ENCODE data around the gene SOX8. TPM values are rescaled to one million over a fixed set of nuclear protein-coding genes. Genes with fewer than 3 reads are reported as not detected.

Gene SOX8
- total RNA-seq, 1 donor from 2014 or later = 0.15 TPM

DNA sequence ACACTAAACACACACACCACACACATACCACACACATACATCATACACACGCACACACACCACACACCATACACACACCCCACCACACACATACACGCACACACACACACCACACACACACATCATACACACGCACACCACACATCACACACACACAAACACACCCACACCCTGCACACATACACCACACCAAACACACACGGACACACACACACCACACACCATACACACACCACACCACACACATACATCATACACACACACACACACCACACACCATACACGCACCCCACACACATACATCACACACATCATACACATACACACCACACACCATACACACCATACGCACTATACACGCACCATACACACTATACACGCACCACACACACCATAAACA, 3.7 kb upstream of the SOX8 start:
- no peak for DNase-seq (ENCODE audit: low spot score)
- H3K27me3 Mint-ChIP-seq (ENCODE audit: low read depth) = peaks cover 11% of the 10 kb centered on the region
- H3K27ac Mint-ChIP-seq (ENCODE audit: unreplicated experiment) = no peak overlapping the region
- peaks cover 5% of the 10 kb centered on the region for H3K4me1 Mint-ChIP-seq (ENCODE audit: low read depth)
- no peak overlapping the region for H3K4me3 Mint-ChIP-seq (ENCODE audit: unreplicated experiment)
- H3K36me3 Mint-ChIP-seq (ENCODE audit: low read depth) = no peaks in the 10 kb centered on the region
- no peaks in the 10 kb centered on the region for H3K9me3 Mint-ChIP-seq (ENCODE audit: low read depth)
- TF ChIP-seq, protein P1, sequence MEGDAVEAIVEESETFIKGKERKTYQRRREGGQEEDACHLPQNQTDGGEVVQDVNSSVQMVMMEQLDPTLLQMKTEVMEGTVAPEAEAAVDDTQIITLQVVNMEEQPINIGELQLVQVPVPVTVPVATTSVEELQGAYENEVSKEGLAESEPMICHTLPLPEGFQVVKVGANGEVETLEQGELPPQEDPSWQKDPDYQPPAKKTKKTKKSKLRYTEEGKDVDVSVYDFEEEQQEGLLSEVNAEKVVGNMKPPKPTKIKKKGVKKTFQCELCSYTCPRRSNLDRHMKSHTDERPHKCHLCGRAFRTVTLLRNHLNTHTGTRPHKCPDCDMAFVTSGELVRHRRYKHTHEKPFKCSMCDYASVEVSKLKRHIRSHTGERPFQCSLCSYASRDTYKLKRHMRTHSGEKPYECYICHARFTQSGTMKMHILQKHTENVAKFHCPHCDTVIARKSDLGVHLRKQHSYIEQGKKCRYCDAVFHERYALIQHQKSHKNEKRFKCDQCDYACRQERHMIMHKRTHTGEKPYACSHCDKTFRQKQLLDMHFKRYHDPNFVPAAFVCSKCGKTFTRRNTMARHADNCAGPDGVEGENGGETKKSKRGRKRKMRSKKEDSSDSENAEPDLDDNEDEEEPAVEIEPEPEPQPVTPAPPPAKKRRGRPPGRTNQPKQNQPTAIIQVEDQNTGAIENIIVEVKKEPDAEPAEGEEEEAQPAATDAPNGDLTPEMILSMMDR (IDR thresholded peaks at IDR 0.05) = no peak

DNA sequence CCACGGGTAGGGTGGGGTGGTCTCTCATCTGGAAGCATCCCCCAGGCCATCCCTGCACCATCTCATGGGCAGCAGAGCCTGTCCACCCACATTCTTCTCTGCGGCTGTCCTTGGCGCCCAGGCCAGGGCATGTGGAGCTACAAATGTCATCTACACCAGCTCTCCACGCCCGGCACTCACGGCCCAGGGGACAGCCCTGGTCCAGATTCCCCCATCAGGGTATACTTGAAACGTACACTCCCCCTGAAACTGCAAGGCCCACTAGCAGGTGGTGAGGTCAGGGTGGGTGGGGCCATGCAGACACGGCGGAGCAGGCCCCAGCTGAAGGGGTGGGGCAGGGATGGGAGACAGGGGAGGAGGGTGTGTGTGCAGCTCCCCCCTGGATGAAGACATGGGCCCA, 3.2 kb upstream of the SOX8 start:
- no peak for DNase-seq (ENCODE audit: low spot score)
- H3K9me3 Mint-ChIP-seq (ENCODE audit: low read depth) = no peaks in the 10 kb centered on the region
- TF ChIP-seq, protein P1 (IDR thresholded peaks at IDR 0.05) = no peak
- no peaks in the 10 kb centered on the region for H3K36me3 Mint-ChIP-seq (ENCODE audit: low read depth)
- H3K27ac Mint-ChIP-seq (ENCODE audit: unreplicated experiment) = no peak overlapping the region
- peaks cover 6% of the 10 kb centered on the region for H3K4me1 Mint-ChIP-seq (ENCODE audit: low read depth)
- H3K4me3 Mint-ChIP-seq (ENCODE audit: unreplicated experiment) = no peak overlapping the region
- peaks cover 10% of the 10 kb centered on the region for H3K27me3 Mint-ChIP-seq (ENCODE audit: low read depth)

DNA sequence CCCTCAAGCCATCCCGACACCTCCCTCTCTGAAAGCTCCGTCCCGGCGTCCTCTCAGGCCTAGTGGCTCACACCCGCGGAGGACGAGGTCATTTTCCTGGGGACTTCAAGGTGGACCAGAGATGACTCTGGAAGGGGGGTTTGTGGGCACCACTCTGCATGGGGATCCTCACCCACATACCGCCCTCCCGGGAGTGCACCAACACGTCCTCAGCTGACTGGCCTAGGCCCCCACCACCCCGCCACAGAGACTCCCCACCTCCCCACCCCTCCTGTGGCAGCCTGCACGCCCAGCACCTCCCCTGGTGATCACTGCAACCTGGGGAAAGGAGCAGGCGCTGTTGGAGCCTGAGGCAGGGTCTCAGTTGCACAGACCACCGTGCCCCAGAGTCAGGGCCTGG, 2.4 kb upstream of the SOX8 start:
- peaks cover 12% of the 10 kb centered on the region for H3K27me3 Mint-ChIP-seq (ENCODE audit: low read depth)
- no peak for DNase-seq (ENCODE audit: low spot score)
- H3K36me3 Mint-ChIP-seq (ENCODE audit: low read depth) = no peaks in the 10 kb centered on the region
- peaks cover 6% of the 10 kb centered on the region for H3K4me1 Mint-ChIP-seq (ENCODE audit: low read depth)
- H3K9me3 Mint-ChIP-seq (ENCODE audit: low read depth) = no peaks in the 10 kb centered on the region
- no peak overlapping the region for H3K4me3 Mint-ChIP-seq (ENCODE audit: unreplicated experiment)
- no peak overlapping the region for H3K27ac Mint-ChIP-seq (ENCODE audit: unreplicated experiment)
- TF ChIP-seq, protein P1 (IDR thresholded peaks at IDR 0.05) = no peak

- Mint-ChIP-seq H3K9me3 (ENCODE audit: low read depth) (no peaks in the 10 kb centered on the region), H3K4me1 (ENCODE audit: low read depth) (peaks cover 6% of the 10 kb centered on the region), H3K27ac (ENCODE audit: unreplicated experiment) (no peak overlapping the region), H3K4me3 (ENCODE audit: unreplicated experiment) (no peak overlapping the region), H3K27me3 (ENCODE audit: low read depth) (peaks cover 12% of the 10 kb centered on the region), H3K36me3 (ENCODE audit: low read depth) (no peaks in the 10 kb centered on the region)
- TF ChIP-seq, protein P1 (IDR thresholded peaks at IDR 0.05) = no peak
- no peak for DNase-seq (ENCODE audit: low spot score)
Observed at GRCh38 chr16:979859-980594, 1.5 kb upstream of the SOX8 start.

- Mint-ChIP-seq H3K9me3 (ENCODE audit: low read depth) (no peaks in the 10 kb centered on the region), H3K27ac (ENCODE audit: unreplicated experiment) (no peak overlapping the region), H3K4me3 (ENCODE audit: unreplicated experiment) (no peak overlapping the region), H3K36me3 (ENCODE audit: low read depth) (no peaks in the 10 kb centered on the region), H3K4me1 (ENCODE audit: low read depth) (peaks cover 6% of the 10 kb centered on the region), H3K27me3 (ENCODE audit: low read depth) (peaks cover 12% of the 10 kb centered on the region)
- DNase-seq (ENCODE audit: low spot score) = no peak
- TF ChIP-seq, protein P1 (IDR thresholded peaks at IDR 0.05) = no peak
Observed at GRCh38 chr16:980595-980854, 1.0 kb upstream of the SOX8 start.

Measured in chondrocyte (in vitro differentiated cells).